Central memory CD8-positive, alpha-beta T cell (primary cell): Measurements from ENCODE around the gene PHACTR3.
A peak's percentile ranks its signal among the peaks of the same experiment; 100 is the strongest.

Experiments
- ATAC-seq: fragments of 150-1000 bp; cut with Tn5 transposase; replicated peaks from 2 replicates; pipeline ENCODE4 v1.10.0; 2022; ENCODE audit warnings: mild to moderate bottlenecking, moderate FRiP score, moderate number of reproducible peaks; ENCODE audit not compliant: poor library complexity, severe bottlenecking; ENCODE audit errors: extremely low read depth
- DNase-seq, 2 donors: peaks; one replicate each; pipeline ENCODE4 v3.0.0; 2021; ENCODE audit warnings: low spot score in 2 of 2
- H3K27ac Mint-ChIP-seq: one replicate; pipeline ENCODE4 v1.8.0; 2022; ENCODE audit warnings: low read depth, mild to moderate bottlenecking, moderate library complexity, mixed read lengths
- H3K27me3 Mint-ChIP-seq: one replicate; pipeline ENCODE4 v1.8.0; 2022; ENCODE audit warnings: mixed read lengths
- H3K36me3 Mint-ChIP-seq: one replicate; pipeline ENCODE4 v1.8.0; 2022; ENCODE audit warnings: mild to moderate bottlenecking, moderate library complexity, mixed read lengths; ENCODE audit not compliant: insufficient read depth
- H3K4me1 Mint-ChIP-seq: one replicate; pipeline ENCODE4 v1.8.0; 2022; ENCODE audit warnings: mixed read lengths
- H3K4me3 Mint-ChIP-seq: one replicate; pipeline ENCODE4 v1.8.0; 2022; ENCODE audit warnings: mild to moderate bottlenecking, moderate library complexity, mixed read lengths
- H3K9me3 Mint-ChIP-seq: one replicate; pipeline ENCODE4 v1.8.0; 2022; ENCODE audit warnings: mixed read lengths

The PHACTR3 gene

DNA sequence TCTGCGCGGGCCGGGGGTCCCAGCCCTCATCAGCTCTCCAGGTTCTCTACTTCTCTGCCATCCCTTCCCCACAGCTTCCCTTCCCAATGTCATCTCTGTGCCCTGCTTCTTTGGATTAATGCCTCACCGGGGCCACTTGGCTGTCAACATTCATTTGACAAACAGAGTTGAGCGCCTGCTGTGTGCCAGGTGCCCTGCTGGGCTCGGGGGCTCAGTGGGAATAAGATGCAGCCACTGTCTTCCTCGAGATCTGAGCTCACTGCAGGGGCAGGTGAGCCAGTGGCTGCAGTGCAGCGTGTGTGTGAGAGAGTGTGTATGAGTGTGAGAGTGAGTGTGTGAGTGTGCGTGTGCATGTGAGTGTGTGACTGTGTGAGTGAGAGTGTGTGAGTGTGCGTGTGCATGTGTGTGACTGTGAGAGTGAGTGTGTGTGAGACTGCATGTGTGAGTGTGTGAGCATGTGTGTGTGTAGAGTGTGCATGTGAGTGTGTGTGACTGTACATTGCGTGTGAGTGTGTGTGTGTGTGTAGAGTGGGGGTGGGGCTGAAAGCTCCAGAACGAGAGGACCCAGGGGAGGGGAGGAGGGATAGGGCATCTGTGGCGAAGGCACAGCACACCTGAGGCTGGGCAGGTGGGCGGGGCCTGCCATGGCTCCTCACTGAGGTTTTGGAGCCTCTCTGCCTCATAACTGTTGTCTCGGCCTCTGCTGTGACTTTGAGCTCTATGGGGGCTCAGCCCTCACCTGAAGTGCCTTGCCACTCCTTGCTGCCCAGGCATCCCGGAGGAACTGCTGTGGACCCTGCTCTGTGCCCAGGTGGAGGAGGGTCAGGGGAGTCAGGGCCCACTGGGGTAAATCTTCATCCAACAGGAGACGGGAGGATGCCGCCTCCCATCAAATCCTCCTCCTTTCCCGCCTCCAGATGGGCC, 36.5 kb upstream of the PHACTR3 start:
- no peak overlapping the region for H3K4me3 Mint-ChIP-seq
- no peaks in the 10 kb centered on the region for H3K9me3 Mint-ChIP-seq
- ATAC-seq (no peak), DNase-seq (no peak)
- no peaks in the 10 kb centered on the region for H3K27me3 Mint-ChIP-seq
- no peak overlapping the region for H3K27ac Mint-ChIP-seq
- H3K36me3 Mint-ChIP-seq, result no peaks in the 10 kb centered on the region
- no peaks in the 10 kb centered on the region for H3K4me1 Mint-ChIP-seq

DNA sequence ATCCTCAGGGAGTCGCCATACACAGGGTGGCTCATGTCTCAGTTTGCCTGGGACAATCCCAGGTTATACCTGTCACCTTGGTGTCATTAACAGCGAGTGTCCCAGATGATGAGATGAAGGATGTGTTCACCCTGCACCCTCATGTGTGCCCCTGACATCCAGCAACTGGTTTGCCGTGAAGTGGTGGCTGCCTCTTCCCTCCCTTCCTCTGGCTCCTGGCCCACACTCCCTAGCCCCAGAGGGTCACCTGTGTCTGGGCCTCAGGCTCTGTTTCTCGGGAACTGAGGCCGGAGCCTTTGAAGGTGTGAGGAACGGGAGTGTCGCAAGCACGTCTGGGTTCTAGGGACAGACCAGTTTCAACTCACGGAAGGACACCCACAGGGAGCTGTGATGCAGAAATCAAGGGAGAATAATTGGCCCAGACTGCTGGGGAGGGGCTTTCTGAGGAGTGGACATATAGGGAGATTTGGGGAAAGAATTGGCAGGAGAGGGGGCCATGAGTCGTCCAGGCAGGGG, 35.8 kb upstream of the PHACTR3 start:
- H3K4me1 Mint-ChIP-seq, result no peaks in the 10 kb centered on the region

DNA sequence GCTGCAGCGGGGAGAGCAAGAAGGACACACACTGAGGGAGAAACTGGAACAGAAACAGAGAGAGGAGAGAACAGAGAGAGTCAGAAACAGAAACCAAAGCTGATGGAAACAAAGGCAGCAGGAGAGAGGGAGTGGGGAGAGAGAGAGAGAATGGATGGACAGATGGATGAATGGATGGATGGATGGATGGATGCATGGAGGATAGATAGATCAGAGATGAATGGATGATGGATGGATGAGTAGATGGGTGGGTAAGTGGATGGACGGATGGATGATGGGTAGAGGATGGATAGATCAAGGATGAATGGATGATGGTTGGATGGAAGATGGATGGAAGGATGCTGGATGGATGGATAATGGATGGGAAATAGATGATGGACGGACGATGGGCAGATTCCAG, 35.0 kb upstream of the PHACTR3 start:
- no peaks in the 10 kb centered on the region for H3K9me3 Mint-ChIP-seq
- no peaks in the 10 kb centered on the region for H3K36me3 Mint-ChIP-seq
- no peaks in the 10 kb centered on the region for H3K4me1 Mint-ChIP-seq
- no peak overlapping the region for H3K27ac Mint-ChIP-seq
- DNase-seq (no peak), ATAC-seq (no peak)
- H3K4me3 Mint-ChIP-seq, result no peak overlapping the region
- H3K27me3 Mint-ChIP-seq, result no peaks in the 10 kb centered on the region

More for the DNA sequence above, 35.8 kb upstream of the PHACTR3 start:
- no peak for ATAC-seq
- no peaks in the 10 kb centered on the region for H3K36me3 Mint-ChIP-seq
- no peak overlapping the region for H3K27ac Mint-ChIP-seq
- no peak overlapping the region for H3K4me3 Mint-ChIP-seq
- H3K27me3 Mint-ChIP-seq, result no peaks in the 10 kb centered on the region
- H3K9me3 Mint-ChIP-seq, result no peaks in the 10 kb centered on the region
- no peak for DNase-seq

DNA sequence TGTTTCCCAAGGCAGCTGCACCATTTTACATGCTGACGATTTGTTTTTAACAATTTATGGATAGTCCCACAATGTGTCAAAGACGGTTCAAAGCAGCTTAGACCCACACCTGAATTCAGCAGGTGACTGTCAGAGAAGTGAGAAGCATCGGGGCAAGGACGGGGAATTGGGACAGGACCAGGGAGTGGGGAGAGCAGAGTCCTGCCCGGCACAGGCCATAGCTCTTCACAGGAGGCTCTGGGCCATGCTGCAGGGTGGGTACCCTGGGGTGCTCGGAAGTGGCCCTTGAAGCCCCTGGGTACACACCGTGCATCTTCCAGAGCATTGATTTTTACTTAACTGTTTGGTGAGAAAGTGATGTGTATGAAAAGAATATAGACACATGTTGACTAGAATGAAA, 33.2 kb upstream of the PHACTR3 start:
- H3K4me3 Mint-ChIP-seq, result no peak overlapping the region
- H3K9me3 Mint-ChIP-seq, result no peaks in the 10 kb centered on the region
- DNase-seq (no peak), ATAC-seq (no peak)
- peaks cover 3% of the 10 kb centered on the region for H3K36me3 Mint-ChIP-seq
- H3K4me1 Mint-ChIP-seq, result no peaks in the 10 kb centered on the region
- H3K27me3 Mint-ChIP-seq, result peaks cover 16% of the 10 kb centered on the region
- H3K27ac Mint-ChIP-seq, result no peak overlapping the region

DNA sequence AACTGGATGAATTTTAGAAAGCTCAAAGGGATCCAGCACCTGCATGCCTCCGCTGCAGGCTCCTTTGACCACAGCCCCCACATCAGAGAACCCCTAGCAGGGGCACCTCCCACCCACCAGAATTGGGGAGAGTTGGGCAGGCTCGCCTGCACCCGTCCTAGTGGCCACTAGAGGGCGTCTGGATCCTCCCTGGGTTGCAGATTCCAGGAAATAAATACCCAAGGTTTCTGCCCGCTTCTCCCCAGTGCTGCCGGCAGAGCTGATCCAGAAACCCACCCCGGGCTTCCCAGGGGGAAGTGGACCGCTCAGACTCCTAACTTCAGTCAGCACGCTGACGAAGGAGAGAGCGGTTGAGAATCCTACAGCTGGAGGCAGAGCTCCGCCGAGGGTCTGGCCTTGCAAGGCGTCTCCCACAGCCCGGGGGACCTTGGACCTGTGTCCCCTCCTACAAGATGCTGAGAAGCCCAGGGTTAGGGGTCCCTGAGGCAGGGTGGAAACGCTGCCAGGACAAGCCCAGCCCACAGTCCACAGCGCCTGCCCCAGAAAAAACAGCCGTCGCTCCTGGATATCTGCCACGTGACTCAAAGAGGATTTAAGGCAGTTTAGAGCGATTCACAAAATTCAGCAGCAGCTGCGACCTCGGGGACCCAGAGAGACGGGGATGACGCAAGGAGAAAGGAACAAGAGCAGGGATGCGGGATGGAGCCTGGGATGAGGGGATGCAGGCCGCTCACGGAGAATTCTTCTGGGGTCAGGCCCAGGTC, 32.6 kb upstream of the PHACTR3 start:
- DNase-seq, result peak in 1 of 2 donors; percentile 34
- Mint-ChIP-seq H3K9me3 (no peaks in the 10 kb centered on the region), H3K4me1 (no peaks in the 10 kb centered on the region), H3K27ac (no peak overlapping the region), H3K4me3 (no peak overlapping the region), H3K36me3 (peaks cover 3% of the 10 kb centered on the region), H3K27me3 (peaks cover 22% of the 10 kb centered on the region)
- ATAC-seq, result no peak

DNA sequence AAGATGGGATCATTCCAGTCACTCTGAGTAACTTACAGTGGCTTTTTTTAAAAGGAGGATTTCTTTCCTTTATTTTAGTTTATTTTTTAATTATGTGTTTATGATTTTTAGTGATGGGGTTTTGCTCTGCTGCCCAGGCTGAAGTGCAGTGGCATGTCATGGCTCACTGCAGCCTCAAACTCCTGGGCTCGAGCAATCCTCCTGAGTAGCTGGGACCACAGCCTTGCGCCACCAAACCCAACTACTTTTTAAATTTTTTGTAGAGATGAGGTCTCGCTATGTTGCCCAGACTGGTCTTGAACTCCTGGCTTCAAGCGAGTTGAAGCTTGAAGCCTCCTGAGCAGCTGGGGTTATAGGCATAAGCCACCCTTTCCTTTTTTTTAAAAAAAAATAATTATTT, 31.8 kb upstream of the PHACTR3 start:
- H3K27me3 Mint-ChIP-seq, result peaks cover 23% of the 10 kb centered on the region
- no peak overlapping the region for H3K4me3 Mint-ChIP-seq
- H3K36me3 Mint-ChIP-seq, result peaks cover 3% of the 10 kb centered on the region
- no peaks in the 10 kb centered on the region for H3K9me3 Mint-ChIP-seq
- no peaks in the 10 kb centered on the region for H3K4me1 Mint-ChIP-seq
- ATAC-seq, result no peak
- H3K27ac Mint-ChIP-seq, result no peak overlapping the region
- DNase-seq, result no peak

DNA sequence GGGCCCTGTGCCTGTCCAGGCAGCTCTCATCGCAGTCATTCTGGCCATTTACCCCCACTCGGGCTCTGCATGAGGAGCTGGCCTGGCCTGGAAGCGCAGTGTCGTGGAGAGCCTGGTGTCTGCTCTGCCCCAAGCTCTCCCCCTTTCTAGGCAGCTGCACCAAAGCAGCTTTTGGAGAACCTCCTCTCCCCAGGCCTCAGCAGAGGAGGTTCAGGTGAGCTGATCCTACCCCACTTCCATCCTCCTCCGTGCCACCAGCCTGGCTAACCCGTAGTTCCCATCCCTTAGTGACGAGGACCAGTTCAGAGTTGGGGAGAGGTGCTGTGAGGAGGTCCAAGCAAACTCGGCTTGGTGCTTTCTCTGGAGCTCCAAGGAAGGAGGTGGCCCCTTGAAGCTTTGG, 30.5 kb upstream of the PHACTR3 start:
- H3K4me3 Mint-ChIP-seq, result no peak overlapping the region
- H3K27me3 Mint-ChIP-seq, result peaks cover 36% of the 10 kb centered on the region
- H3K36me3 Mint-ChIP-seq, result peaks cover 3% of the 10 kb centered on the region
- no peak for ATAC-seq
- no peak for DNase-seq
- H3K9me3 Mint-ChIP-seq, result no peaks in the 10 kb centered on the region
- no peaks in the 10 kb centered on the region for H3K4me1 Mint-ChIP-seq
- H3K27ac Mint-ChIP-seq, result no peak overlapping the region

DNA sequence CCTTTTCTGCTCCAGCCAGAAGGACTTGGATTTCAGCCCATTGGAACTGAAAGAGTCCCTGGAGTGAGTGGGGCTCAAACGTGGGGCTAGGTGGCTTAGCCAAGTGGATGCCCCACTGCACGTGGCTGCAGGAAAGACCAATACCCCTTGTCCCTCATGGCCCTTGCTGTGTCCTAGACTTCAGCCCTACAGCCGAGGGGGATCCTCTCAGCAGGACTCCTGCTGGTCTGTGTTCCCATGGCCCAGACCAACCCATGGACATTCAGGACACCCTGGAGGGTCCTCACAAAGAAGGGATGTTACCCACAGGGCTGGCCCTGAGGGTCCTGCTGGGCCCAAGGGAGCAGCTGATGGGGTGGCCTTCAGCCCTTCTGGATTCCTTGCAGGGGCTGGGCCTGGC, 30.0 kb upstream of the PHACTR3 start:
- DNase-seq (no peak), ATAC-seq (no peak)
- H3K4me1 Mint-ChIP-seq, result no peaks in the 10 kb centered on the region
- H3K4me3 Mint-ChIP-seq, result no peak overlapping the region
- H3K27me3 Mint-ChIP-seq, result peaks cover 41% of the 10 kb centered on the region
- no peak overlapping the region for H3K27ac Mint-ChIP-seq
- no peaks in the 10 kb centered on the region for H3K9me3 Mint-ChIP-seq
- peaks cover 3% of the 10 kb centered on the region for H3K36me3 Mint-ChIP-seq

DNA sequence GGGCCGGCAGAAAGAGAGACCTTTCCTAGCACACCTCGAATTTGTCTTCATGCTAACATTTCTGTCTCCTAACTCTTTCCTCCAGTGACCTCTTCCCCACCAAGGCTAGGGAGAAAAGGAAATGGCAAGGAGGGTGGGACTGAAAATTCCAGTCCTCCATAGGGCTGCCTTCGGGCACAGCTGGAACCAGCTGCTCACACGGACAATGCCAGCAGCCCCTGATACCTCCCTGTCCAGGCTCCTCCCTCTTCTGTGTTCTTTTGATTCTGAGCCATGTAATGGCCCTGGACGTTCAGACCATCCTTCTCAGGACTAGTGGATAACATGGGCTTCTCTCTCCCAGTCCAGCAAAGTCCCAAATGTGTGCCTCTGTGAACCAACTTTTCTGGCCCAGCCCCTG, 29.1 kb upstream of the PHACTR3 start:
- Mint-ChIP-seq H3K4me1 (no peaks in the 10 kb centered on the region), H3K27ac (no peak overlapping the region), H3K4me3 (no peak overlapping the region), H3K36me3 (peaks cover 3% of the 10 kb centered on the region), H3K27me3 (peaks cover 50% of the 10 kb centered on the region), H3K9me3 (no peaks in the 10 kb centered on the region)
- DNase-seq, result no peak
- no peak for ATAC-seq

DNA sequence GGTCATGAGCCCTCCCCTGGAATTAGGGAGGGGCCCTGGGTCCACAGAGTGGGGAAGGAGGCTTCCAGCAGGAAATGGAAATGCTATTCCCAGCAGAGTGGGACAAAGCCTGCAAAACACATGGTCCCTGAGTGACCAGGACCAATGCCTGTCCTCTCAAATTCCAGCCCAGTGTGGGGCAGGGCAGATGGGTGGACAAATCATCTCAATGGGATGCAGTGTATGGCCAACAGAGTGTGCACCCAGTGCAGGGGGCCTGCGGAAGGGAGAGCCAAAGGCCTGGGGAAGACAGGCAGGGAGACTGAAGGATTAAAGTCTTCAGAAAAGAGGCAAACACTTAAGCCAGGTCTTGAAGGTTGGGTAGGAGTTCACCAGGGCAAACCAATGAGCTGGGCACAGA, 28.7 kb upstream of the PHACTR3 start:
- no peaks in the 10 kb centered on the region for H3K9me3 Mint-ChIP-seq
- H3K4me1 Mint-ChIP-seq, result no peaks in the 10 kb centered on the region
- H3K36me3 Mint-ChIP-seq, result peaks cover 3% of the 10 kb centered on the region
- no peak overlapping the region for H3K4me3 Mint-ChIP-seq
- H3K27me3 Mint-ChIP-seq, result peaks cover 50% of the 10 kb centered on the region
- DNase-seq, result no peak
- H3K27ac Mint-ChIP-seq, result no peak overlapping the region
- ATAC-seq, result no peak

DNA sequence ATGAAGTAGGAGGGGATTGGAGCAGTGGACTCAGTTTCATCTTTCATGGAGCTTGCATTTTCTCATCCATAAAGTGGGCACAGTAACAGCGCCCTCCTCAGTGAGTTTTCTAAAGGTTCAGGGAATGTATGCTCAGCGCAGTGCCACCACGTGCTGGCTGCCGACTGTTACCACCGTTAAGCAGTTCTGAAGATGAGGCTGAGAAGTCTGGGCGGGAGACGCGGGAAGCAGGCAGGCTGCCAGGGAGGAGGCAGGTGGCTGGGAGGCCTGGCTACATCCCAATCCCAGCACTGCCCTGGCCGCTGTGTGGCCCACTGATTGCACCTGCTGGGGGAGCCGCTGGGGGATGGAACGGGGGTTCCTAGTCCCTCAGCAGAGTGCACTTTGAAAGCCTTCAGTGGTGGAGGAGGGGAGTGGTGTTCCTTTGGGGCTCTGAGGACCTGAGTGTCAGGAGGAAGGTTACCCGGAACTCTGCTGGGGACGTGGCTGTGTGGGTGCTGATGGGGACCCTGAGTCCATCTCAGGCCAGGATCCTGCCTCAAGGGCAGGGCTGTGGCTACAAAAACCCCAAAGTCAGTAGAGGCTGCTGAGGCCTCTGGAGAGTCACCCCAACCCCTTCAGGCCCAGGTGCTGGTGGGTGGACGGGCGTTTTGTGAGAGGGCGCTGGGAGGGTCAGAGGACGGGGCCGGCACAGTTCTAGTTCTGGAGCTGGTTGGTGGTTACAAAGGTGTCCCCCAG, 28.0 kb upstream of the PHACTR3 start:
- Mint-ChIP-seq H3K9me3 (no peaks in the 10 kb centered on the region), H3K4me1 (no peaks in the 10 kb centered on the region), H3K27ac (no peak overlapping the region), H3K27me3 (peaks cover 50% of the 10 kb centered on the region), H3K36me3 (peaks cover 3% of the 10 kb centered on the region), H3K4me3 (no peak overlapping the region)
- DNase-seq, result no peak
- no peak for ATAC-seq

DNA sequence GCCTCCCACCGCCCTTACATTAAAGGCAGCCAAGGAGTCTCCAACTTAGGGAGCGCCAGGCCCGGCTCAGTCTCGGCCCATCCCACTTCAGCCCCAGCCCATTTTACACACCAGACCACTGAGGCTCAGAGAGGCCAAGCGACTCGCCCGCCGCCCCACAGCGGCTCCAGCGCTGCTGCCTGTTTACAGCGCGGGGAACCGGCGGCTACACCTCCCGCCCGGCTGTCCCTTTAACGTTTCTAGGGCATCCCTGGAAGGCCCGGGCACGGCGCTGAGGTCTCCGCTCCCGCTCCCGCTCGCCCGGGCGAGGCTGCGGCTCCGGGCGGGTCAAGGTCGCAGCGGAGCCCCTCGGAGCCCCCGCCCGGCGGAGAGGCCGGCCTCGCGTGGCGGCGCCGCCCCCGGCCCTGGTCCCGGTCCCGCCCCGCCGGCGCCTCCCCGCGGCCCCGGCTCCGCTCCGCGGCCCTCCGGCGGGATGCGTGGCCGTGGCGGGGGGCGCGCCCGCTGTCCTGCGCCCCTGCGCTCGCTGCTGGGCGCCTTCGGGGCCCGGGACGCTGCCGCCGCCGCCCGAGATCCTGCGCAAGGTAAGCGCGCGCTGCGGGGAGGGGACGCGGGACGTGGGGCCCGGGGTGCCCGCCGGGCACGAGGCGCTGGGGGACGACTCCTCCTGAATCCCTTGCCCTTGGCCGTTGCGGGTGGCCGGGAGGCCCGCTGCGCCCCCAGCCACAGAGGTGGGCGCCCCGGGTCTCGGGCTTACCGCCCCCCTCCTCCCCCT, 27.1 kb upstream of the PHACTR3 start:
- ATAC-seq (no peak), DNase-seq (no peak)
- peaks cover 50% of the 10 kb centered on the region for H3K27me3 Mint-ChIP-seq
- no peaks in the 10 kb centered on the region for H3K4me1 Mint-ChIP-seq
- peaks cover 3% of the 10 kb centered on the region for H3K36me3 Mint-ChIP-seq
- H3K4me3 Mint-ChIP-seq, result no peak overlapping the region
- H3K27ac Mint-ChIP-seq, result no peak overlapping the region
- H3K9me3 Mint-ChIP-seq, result no peaks in the 10 kb centered on the region
